DLD1 (cell line): ENCODE data around the gene SPDL1.

ENCODE experiments used
- in situ Hi-C: cut with HindIII; loops from 2 replicates; pipeline ENCODE4 v1.10.0; 2017; ENCODE audit warnings: low sequenced_read_pairs

Gene SPDL1

DNA sequence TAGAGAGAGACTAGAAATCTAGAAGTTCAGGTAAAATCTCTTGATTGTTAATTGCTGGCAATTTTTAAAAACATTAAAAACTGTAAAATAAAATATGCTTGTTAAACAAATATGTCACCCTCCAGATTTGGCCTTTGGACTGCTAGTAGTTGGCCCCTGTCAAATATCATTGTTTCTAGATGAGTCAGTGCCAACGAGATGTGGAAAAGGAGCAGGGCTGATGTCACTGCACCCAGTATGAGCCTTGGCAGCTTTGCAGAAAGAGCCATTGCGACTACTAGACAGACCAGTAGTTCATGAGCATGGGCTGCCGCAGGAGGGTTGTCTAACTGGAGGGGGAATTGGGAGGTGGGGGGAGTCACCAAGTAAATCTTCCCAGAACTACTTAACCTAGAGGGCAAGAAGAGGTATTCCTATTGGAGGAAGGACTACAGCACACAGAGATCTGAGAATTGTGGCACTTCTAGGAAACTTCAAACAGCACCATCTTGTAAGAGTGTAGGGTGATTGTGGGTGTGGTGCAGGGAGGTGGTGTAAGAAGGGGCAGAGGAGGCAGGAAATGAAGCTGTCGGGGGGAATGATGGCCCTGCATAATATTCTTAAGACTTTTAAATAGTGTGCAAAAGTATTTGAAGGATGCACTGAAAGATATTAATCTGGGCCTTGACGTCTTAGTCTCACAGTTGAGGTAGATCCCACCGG is 46.4 kb downstream of the SPDL1 start:
- in situ Hi-C loops = no loop called here

DNA sequence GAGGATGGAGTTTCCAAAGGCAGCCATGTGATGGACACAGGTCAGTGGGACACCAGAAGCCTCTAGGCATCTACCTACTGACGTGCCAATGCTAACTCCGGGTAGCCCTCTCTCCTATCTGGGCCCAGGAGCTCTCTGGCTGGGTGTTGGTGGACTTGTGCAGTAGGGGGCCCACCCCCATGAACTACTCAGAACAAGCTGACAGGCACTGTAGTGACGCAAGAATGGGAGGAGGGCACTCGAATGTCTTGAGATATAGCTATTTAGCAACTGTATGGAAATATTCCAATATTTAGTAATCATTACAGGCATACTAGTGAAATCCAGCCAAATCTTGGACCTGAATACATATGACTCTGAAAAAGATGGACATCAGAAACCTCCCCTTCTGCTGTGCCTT is 47.8 kb downstream of the SPDL1 start:
- in situ Hi-C loops = no loop called here

- in situ Hi-C loops = no loop called here
Observed at GRCh38 chr5:169632946-169633345, 49.4 kb downstream of the SPDL1 start.

GRCh38 chr5:169634606-169635005 is 51.0 kb downstream of the SPDL1 start:
- in situ Hi-C loops = no loop called here

DNA sequence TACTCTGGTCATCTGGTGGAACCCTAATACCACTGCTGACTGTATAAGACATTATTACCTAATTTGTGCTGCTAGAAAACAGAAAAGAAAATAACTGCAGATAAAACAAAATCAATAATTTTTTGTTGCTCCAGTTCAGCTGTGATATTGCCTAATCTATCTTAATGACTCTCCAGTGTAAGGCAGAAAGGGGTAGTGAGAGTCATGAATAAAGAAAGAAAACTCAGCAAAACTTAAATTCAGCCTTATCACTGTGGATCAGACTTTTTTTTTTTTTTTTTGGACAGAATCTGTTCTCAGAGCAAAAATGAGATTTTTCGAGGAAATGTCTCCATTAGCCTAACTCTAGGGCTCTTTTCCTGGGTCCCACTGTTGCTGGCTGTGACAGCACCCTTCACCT is 52.4 kb downstream of the SPDL1 start:
- in situ Hi-C loops = no loop called here

- in situ Hi-C loops = no loop called here
Observed at GRCh38 chr5:169636477-169637084, 53.0 kb downstream of the SPDL1 start.

GRCh38 chr5:169637085-169637548 is 53.5 kb downstream of the SPDL1 start, which contains the start of gene DOCK2:
Gene DOCK2 (plus strand): TSS chr5:169637275. CDS start chr5:169637327, 52 bp downstream.
- in situ Hi-C loops = no loop called here

DNA sequence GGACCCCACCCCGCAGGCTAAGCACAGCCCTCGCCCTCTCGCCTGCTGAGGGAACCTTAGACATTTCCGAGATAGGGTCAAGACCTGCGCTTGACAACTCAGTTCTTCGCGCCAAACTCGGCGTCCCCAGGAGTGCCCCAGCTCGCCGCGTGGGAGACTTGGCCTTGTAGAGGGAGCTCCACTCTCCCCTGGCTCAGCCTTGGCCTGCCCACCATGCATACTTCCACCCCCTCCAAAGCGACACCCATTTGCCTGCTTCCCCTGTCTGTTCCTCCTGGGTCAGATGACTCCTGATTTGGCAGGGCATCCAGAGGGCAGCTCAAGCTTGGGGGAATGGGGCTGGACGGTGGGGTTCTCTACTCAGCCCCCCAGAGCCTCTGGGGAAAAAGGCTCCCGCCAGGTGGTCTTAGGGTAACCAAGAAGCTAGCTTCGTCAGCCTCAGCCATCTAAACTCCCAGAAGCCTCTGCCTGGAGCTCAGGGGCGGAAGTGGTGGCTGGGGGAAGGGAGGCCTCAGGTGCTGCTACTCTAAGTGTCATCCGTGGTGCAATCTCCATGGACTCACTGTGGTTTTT is 54.1 kb downstream of the SPDL1 start:
- in situ Hi-C loops = no loop called here

DNA sequence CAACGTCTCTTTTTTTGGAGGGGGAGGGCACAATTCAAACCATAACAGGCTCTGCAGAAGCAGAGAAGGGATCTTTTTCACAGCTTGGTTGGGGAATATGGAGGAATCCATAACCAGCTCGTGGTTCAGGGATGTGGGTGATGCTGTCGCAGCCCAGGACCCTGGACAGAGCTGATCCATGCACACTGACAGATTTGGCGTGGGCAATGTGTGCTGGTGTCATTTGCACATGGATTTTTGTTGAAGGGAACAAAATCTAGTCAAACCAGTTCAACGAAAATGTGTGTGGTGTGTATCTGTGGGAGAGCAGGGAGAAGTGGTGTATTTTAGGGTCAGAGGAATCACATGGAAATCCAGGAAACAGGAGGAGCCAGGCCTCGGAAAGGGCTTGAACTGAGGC is 57.7 kb downstream of the SPDL1 start:
- in situ Hi-C loops = no loop called here

GRCh38 chr5:169646856-169647255 is 63.3 kb downstream of the SPDL1 start:
- in situ Hi-C loops = no loop called here

- in situ Hi-C loops = no loop called here
Observed at GRCh38 chr5:169647566-169647965, 64.0 kb downstream of the SPDL1 start.

DNA sequence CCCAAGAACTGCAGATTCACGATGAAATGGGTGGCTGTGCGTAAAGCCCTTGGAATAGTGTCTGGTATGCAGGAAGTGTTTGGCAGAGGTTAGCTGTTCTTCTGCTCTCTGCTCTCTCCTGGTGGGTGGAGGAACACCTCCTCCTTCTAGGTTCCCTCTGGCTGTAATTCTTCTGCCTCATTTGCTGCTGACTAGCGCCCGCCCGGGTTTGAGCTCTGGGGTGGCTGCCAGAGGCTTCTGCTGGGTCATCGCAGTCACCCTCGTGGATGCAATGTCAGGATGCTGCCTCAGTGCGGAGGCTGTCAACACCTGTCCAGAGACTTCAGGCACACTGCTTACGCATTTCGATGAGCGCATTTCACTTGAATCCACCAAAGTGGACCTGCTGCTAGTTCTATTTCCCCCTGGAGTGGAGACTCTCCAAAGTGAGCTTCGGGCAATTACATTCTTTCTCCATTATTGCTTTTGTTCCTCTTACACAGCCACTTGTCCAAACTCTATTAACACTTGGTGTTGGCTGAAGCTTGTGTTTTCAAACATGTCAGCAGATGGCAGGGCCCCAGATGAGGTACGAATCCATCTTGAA is 65.2 kb downstream of the SPDL1 start:
- in situ Hi-C loops = no loop called here

GRCh38 chr5:169649486-169649885 is 65.9 kb downstream of the SPDL1 start:
- in situ Hi-C loops = no loop called here

- in situ Hi-C loops = no loop called here
Observed at GRCh38 chr5:169650701-169651331, 67.2 kb downstream of the SPDL1 start.

GRCh38 chr5:169651526-169651925 is 68.0 kb downstream of the SPDL1 start:
- in situ Hi-C loops = no loop called here

- in situ Hi-C loops = no loop called here
Observed at GRCh38 chr5:169652057-169652456, 68.5 kb downstream of the SPDL1 start.

- in situ Hi-C loops = no loop called here
Observed at GRCh38 chr5:169653091-169653490, 69.5 kb downstream of the SPDL1 start.
